HG03432 (cell line): Measurements from ENCODE around the gene ZNF236.
"Not testable (repeated sequence)": the region's sequence is repeated elsewhere in the genome, so short reads cannot be mapped to it uniquely, and the experiment has no call there.

Source experiments
- ATAC-seq: cut with Tn5 transposase; IDR thresholded peaks from one replicate; pipeline ENCODE4 v1.9.1; 2021; ENCODE audit warnings: mild to moderate bottlenecking, moderate library complexity; ENCODE audit not compliant: unreplicated experiment

ZNF236 gene

GRCh38 chr18:76943542-76944339 lies 121.4 kb downstream of the ZNF236 start:
- no peak for ATAC-seq

GRCh38 chr18:76944346-76944745 lies 122.0 kb downstream of the ZNF236 start:
- ATAC-seq, result not testable (repeated sequence)

GRCh38 chr18:76948345-76948744 lies 126.0 kb downstream of the ZNF236 start:
- no peak for ATAC-seq

GRCh38 chr18:76951456-76952247 lies 129.3 kb downstream of the ZNF236 start:
- no peak for ATAC-seq

GRCh38 chr18:76952747-76953146 lies 130.4 kb downstream of the ZNF236 start:
- ATAC-seq, result no peak

- no peak for ATAC-seq
These were observed 130.8 kb downstream of the ZNF236 start for GRCh38 chr18:76953156-76953555.

GRCh38 chr18:76953583-76954233 lies 131.4 kb downstream of the ZNF236 start:
- ATAC-seq, result no peak

GRCh38 chr18:76955524-76956170 lies 133.3 kb downstream of the ZNF236 start:
- no peak for ATAC-seq

GRCh38 chr18:76956648-76957047 lies 134.3 kb downstream of the ZNF236 start:
- ATAC-seq, result no peak

GRCh38 chr18:76957384-76958355 lies 135.3 kb downstream of the ZNF236 start:
- no peak for ATAC-seq

GRCh38 chr18:76958692-76959341 lies 136.5 kb downstream of the ZNF236 start:
- ATAC-seq, result no peak

GRCh38 chr18:76959605-76960004 lies 137.2 kb downstream of the ZNF236 start:
- ATAC-seq, result no peak

GRCh38 chr18:76960528-76961035 lies 138.2 kb downstream of the ZNF236 start:
- ATAC-seq, result no peak

GRCh38 chr18:76962851-76963250 lies 140.5 kb downstream of the ZNF236 start:
- no peak for ATAC-seq

- peak; percentile 48 for ATAC-seq
These were observed 141.6 kb downstream of the ZNF236 start for GRCh38 chr18:76963936-76964335.

- peak; percentile 79 for ATAC-seq
These were observed 143.3 kb downstream of the ZNF236 start for GRCh38 chr18:76965555-76966151.

GRCh38 chr18:76967299-76967698 lies 144.9 kb downstream of the ZNF236 start:
- ATAC-seq, result not testable (repeated sequence)

GRCh38 chr18:76967721-76968472 lies 145.5 kb downstream of the ZNF236 start:
- no peak for ATAC-seq
